GM21529 (cell line): ENCODE data around the gene SLC35F5.
"Not testable (repeated sequence)": the region's sequence is repeated elsewhere in the genome, so short reads cannot be mapped to it uniquely, and the experiment has no call there.

ENCODE experiments used
- ATAC-seq: cut with Tn5 transposase; IDR thresholded peaks from one replicate; pipeline ENCODE4 v1.9.1; 2021; ENCODE audit not compliant: unreplicated experiment

Gene SLC35F5

DNA sequence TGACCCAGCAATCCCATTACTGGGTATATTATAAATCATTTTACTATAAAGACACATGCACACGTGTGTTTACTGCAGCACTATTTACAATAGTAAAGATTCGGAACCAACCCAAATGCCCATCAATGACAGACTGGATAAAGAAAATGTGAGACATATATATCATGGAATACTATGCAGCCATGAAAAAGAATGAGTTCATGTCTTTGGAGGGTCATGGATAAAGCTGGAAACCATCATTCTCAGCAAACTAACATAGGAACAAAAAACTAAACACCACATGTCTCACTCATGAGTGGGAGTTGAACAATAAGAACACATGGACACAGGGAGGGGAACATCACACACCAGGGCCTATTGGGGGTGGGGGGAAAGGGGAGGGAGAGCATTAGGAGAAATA is 58.2 kb downstream of the SLC35F5 start:
- ATAC-seq: not testable (repeated sequence)

DNA sequence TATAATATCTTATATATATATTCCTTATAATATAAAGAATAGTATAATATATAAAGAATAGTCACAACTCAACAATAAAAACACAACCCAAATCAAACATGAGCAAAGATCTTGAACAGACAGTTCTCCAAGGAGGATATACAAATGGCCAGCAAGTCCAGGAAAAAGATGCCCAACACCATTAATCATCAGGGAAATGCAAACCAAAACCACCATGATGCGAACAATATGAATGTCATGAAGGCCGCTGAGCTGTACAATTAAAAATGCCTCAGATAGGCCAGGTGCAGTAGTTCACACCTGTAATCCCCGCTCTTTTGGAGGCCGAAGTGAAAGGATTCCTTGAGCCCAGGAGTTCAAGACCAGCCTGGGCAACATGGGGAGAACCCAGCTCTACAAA is 58.9 kb downstream of the SLC35F5 start:
- no peak for ATAC-seq

DNA sequence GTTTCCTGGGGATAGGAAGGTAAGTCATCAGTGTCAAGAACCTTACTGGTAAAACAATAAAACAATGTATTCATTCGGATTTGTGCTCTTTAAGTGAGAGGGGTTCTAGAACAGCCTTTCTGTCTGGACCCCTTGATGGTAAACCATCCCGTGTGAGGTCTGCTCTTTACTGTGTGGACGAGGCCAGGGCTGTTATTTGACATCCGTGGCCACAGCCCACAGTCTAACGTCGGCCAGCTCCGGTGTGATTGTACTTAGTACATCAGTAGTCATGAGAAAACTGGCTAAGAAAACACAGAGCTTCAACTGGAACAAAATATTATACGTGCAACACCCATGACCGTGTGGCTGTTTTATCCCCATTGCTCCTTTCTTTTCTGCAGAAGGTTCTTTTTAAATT is 62.0 kb downstream of the SLC35F5 start:
- ATAC-seq: no peak

DNA sequence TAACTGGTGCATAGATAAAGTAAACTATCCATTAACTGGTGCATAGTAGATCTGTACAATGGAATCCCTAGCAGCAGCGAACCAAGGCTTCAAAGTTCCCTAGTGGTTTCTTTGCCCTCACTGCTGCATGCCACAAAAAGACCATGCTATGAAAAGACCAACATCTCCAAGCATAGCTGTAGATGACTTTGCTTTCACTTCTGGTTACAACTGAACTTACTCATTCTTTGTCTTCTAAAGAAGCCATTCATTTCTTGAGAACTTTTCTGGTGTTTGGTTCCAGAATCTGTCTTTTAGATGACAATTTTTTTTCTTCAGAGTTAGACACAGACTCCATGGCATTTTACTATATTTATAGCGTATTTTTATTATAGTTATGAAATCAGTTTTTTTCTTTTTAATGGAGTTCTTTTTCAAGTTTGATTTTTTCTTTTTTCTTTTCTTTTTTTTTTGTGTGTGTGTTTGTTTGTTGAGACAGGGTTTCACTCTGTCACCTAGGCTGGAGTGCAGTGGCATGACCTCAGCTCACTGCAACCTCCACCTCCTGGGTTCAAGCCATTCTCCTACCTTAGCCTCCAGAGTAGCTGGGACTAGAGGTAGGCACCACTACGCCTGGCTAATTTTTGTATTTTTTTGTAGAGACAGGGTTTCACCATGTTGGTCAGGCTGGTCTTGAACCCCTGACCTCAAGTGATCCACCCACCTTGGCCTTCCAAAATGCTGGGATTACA is 63.6 kb downstream of the SLC35F5 start:
- ATAC-seq: peak; percentile 76

DNA sequence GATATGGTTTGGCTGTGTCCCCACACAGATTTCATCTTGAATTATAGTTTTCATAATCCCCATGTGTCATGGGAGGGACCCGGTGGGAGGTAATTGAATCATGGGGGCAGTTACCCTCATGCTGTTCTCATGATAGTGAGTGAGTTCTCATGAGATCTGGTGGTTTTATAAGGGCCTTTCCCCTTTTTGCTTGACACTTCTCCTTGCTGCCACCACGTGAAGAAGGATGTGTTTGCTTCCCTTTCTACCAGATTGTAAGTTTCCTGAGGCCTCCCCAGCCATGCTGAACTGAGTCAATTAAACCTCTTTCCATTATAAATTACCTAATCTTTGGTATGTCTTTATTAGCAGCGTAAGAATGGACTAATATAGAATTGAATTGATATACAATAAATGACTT is 65.6 kb downstream of the SLC35F5 start:
- ATAC-seq: not testable (repeated sequence)

DNA sequence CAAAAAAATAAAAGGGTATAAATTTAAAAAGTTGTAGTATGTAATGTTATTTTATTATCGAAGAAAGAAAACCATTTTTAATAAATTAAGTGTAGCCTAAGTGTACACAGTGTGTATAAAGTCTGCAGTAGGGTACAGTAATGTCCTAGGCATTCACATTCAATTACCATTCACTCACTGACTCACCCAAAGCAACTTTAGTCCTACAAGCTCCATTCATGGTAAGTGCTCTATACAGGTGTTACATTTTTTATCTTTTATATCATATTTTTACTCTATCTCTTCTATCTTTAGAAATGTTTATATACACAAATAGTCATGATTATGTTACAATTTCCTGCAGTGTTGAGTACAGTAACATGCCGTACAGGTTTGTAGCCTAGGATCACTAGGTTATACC is 69.9 kb downstream of the SLC35F5 start:
- ATAC-seq: no peak

DNA sequence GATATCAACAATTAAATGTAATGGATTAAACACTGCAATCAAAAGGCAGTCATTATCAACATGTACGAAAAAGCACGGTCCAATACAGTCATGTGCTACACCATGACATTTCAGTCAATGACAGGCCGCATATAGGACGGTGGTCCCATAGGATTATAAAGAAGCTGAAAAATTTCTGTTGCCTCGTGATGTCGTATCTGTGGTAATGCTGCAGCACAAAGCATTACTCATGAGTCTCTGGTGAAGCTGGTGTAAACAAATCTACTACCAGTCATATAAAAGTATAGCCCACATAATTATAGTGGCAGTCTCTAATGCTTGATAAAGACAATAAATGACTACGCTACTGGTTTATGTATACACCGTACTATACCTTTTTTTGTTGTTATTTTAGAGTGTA is 71.0 kb downstream of the SLC35F5 start:
- ATAC-seq: no peak

DNA sequence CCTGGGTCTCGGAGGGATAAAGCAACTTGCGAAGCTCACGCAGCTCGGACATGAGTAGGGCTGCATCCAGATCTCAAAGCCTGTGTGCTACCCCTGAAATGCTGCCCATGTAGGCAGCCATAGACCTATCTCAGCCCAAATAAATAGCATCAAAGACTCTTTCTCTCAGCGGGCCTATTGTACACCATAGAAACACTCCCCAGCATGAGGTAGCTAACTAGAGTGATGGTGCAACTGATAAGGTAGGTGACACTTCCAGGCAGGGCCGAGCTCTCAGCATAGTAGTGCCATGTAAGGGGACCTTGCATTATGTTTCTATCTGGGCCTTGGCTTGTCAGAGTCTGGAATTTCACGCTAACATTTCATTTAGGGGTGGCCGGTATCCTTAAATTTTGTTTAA is 77.0 kb downstream of the SLC35F5 start:
- ATAC-seq: no peak

DNA sequence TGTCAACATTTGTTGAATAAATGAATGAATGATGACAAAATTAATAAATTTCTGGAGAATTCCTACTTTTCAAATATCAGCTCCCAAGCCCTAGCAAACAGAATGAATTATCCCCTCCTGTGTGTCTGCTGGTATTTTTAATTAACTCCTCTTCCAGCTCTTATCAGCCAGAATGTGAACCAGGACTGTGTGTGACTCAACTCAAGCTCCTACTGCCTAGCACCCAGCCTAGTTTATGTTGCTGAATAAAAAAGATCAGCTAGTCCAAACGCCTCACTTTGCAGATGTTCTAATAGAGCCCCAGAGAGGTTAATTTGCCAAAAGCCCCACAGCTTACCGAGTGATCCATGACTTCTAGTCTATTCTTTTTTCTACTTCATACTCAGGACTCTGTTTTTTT is 79.1 kb downstream of the SLC35F5 start:
- ATAC-seq: no peak

DNA sequence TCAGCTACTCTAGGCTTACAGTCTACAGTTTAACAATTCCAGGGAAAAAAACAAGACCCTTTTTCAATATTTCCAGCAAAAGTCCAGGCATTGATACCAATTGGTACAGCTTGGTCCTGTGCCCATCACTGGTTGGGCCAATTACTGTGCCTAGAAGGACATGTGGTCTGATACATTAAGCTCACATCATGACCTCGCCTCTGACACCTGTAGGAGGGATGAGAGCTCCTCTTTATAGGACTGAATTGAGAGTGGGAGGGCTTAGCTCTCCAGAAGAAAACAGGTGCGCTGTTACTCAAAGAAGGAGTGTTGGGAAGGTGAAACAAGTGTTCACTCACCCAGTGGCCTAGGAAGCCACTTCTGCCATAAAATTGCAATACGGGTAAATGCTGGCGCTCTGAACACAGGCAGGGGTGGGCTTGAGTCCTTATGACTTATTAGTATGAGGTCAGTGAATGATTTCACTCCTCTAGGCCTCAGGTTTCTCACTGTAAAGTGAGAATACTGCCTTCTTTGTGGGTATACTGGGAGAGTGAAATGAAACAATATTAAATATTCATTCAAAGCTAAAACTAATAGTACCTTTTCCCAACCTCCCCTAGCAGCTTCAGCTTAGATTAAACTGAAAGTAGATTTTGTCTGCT is 79.7 kb downstream of the SLC35F5 start:
- no peak for ATAC-seq

DNA sequence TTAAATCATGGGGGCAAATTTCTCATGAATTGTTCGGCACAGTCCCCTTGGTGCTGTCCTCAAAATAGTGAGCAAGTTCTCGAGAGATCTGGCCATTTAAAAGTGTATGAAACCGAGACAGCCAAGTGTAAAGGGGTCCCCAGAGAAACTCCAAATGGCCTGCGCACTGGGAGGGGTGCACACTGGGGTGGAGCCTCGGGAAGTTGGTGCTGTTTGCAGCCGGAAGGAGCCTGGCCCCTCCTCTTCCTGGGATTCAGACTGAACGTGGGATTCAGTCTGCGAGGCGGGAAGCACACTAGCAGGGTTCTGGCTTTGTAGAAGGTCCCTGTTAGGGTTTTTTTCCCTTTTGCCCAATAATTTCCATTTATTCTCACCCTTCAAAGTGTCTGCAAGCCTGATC is 80.6 kb downstream of the SLC35F5 start:
- ATAC-seq: no peak

DNA sequence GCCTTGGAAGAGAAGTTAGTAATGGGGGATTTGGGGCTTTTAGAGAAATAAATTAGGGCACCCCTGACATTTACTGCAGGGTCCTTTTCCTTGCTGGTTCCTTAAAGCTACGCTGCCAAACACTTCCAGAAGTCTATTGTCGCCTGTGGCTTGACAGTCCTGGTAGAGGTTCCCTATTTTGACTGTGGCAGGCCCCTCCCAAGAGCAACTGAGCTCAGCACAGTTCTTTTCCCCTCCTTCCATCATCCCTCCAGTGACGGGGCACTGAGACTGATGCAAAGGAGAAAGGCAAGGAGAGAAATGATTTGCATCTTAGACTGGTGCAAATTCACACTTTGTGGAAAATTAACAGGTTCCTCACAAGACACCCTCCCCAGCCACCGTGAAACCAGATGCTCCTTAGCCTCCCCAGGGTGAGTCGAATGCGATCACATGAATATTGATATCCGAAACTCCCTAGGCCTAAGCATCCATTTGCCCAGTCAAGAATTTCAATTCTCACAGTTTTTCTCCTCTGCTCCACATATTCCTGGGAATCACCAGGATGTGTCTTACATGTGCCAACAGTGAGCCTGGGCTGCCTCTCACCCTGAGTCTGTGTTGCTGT is 84.0 kb downstream of the SLC35F5 start:
- ATAC-seq: no peak

DNA sequence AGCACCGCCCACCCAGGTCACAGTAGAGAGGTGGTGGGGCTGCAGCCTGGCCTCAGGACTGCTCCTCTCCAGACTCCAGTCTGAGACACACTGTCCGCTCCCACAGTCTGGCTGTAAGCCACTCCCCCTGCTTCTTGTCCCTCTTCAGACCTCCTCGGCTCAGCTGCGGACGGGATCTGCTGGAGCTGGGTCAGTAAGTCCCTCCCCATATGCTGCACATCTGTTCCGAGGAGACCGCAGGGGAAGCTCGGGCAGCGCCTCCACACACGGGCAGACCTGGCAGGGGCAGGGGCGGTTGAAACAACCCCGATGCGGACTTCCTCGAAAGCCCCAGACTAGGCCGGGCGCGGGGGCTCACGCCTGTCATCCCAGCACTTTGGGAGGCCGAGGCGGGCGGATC is 87.4 kb downstream of the SLC35F5 start:
- not testable (repeated sequence) for ATAC-seq

DNA sequence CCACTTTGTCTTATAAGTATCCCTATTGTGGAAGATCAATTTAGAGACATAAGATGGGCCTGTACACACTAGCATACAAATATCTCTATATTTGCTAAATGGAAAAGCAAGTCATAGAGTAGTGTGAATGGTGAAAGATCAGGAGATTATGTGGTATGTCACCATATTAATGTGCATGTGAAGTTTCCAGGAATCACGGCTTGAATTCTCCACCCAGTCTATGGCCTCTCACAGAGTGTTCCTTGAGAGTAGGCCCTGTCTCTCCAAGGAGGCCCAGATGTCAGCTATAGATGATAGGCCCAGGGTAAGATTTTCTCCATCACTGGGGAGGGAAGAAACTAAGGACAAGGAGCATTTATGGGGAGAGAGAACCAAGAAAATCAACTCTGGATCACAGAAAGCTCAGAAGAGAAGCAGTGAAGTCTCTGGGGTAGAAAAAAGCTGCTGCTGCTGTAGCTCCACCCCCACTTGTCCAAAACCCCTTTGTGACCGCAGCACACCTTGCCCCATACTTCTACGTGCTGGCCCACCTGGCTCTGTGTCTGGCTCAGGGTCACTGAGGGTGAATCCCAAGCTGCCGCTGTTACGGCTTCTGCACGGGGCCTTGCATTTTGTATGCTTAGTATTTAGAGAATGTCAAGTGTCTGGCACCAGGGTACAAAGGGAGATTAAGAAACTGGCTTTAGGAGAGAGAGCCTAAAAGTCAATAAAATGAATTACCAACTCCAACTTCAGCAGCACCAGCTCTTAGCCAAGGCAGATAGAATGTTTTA is 91.5 kb downstream of the SLC35F5 start:
- ATAC-seq: not testable (repeated sequence)

DNA sequence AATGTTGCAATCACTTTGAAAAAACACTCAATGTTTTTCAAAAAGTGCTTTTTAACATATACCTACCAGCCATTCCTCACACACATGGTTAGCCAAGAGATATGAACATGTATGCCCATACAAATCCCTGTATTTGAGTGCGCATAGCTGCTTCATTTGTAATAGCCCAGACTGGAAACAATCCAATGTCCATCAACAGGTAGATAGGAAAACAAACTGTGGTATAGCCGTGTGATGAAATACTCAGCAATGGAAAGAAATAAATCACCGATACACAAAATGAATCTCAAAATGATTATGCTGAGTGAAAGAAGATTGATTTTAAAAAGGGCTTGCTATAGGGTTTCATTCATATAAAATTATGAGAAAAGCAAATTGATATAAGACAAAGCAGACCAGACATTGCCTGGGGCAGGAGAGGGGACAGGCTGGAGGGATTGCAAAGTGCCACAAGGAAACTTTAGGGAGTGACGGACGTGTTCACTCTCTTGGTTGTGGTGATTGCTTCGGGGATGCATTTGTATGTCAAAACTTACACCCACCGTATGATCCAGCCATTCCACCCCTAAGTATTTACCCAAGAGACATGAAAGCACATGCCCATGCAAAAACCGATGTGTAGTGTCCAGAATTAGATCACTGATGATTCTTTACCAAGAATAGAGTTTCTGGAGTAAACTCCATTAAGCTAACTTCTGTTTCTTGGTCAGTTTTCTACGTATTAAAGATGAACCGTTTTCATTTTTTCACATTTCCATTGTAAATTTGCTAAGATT is 93.0 kb downstream of the SLC35F5 start:
- not testable (repeated sequence) for ATAC-seq
